T follicular helper cell (primary cell): Measurements from ENCODE around the gene FBXO47.
"Not testable (repeated sequence)": the region's sequence is repeated elsewhere in the genome, so short reads cannot be mapped to it uniquely, and the experiment has no call there.

Source experiments
- DNase-seq: peaks from one replicate; pipeline ENCODE4 v3.0.0-alpha.2; 2020; ENCODE audit warnings: low read depth

FBXO47 gene

DNA sequence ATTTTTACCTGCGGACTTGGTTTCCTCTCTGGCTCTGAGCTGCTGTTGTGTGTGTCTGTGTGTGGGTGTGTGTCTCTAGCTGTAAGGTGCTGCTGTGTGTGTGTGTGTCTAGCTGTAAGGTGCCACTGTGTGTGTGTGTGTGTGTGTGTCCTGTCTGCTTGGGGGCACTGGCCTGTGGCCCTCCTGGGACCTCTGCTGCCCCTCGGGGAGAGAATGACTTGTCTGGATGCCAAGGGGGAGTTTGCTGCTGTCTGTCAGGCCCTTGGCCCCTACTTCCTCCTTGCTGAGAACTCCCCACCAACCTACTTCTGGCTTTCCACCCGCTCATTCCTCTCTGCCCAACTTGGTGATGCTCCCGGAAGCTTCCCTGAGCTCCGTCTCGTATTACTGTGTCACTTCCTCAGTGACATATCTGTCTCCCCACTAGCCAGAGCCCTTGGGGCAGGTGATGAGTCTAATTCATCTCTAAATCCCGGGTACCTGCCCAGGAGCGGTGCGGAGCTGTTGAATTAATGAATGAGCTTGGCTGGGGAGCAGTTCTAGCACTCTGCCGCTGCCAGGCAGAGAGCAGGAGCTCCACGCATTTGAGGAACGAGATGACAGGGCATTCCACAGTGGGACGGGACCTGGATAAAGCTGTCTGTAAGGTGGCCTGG lies 45.3 kb downstream of the FBXO47 start:
- no peak for DNase-seq

DNA sequence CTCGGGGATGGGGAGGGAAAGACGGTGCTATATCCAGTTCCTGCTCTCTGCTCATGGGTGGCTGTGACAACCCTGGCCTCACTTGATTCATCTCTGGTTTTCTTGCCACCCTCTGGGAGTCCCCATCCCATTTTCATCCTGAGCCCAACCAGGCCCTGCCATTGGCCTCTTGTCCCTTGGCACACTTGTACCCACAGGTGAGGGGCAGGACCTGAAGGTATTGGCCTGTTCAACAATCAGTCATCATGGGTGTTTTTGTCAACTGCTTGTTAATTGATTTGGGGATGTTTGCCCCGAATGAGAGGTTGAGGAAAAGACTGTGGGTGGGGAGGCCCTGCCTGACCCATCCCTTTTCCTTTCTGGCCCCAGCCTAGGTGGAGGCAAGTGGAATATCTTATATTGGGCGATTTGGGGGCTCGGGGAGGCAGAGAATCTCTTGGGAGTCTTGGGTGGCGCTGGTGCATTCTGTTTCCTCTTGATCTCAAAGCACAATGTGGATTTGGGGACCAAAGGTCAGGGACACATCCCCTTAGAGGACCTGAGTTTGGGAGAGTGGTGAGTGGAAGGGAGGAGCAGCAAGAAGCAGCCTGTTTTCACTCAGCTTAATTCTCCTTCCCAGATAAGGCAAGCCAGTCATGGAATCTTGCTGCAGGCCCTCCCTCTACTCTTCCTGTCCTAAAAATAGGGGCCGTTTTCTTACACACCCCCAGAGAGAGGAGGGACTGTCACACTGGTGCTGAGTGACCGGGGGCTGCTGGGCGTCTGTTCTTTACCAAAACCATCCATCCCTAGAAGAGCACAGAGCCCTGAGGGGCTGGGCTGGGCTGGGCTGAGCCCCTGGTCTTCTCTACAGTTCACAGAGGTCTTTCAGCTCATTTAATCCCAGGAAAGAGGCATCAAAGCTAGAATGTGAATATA lies 46.6 kb downstream of the FBXO47 start:
- DNase-seq = no peak

DNA sequence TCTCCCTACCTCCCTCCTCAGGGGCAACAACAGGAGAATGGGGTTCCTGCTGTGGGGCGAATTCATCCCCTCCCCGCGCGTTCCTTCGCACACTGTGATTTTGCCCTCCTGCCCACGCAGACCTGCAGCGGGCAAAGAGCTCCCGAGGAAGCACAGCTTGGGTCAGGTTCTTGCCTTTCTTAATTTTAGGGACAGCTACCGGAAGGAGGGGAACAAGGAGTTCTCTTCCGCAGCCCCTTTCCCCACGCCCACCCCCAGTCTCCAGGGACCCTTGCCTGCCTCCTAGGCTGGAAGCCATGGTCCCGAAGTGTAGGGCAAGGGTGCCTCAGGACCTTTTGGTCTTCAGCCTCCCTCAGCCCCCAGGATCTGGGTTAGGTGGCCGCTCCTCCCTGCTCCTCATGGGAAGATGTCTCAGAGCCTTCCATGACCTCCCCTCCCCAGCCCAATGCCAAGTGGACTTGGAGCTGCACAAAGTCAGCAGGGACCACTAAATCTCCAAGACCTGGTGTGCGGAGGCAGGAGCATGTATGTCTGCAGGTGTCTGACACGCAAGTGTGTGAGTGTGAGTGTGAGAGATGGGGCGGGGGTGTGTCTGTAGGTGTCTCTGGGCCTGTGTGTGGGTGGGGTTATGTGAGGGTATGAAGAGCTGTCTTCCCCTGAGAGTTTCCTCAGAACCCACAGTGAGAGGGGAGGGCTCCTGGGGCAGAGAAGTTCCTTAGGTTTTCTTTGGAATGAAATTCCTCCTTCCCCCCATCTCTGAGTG lies 47.7 kb downstream of the FBXO47 start:
- no peak for DNase-seq

DNA sequence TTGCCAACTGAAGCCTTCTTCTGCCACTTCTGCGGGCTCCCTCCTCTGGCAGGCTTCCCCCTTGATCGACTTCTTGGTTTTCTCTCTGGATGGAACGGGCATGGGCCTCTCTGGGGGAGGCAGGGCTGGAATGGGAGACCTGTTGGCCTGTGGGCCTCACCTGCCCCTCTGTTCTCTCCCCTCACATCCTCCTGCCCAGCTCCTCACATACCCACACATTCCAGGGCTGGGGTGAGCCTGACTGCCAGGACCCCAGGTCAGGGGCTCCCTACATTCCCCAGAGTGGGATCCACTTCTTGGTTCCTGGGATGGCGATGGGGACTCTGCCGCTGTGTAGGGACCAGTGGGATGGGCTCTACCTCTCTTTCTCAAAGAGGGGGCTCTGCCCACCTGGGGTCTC lies 48.3 kb downstream of the FBXO47 start:
- no peak for DNase-seq

DNA sequence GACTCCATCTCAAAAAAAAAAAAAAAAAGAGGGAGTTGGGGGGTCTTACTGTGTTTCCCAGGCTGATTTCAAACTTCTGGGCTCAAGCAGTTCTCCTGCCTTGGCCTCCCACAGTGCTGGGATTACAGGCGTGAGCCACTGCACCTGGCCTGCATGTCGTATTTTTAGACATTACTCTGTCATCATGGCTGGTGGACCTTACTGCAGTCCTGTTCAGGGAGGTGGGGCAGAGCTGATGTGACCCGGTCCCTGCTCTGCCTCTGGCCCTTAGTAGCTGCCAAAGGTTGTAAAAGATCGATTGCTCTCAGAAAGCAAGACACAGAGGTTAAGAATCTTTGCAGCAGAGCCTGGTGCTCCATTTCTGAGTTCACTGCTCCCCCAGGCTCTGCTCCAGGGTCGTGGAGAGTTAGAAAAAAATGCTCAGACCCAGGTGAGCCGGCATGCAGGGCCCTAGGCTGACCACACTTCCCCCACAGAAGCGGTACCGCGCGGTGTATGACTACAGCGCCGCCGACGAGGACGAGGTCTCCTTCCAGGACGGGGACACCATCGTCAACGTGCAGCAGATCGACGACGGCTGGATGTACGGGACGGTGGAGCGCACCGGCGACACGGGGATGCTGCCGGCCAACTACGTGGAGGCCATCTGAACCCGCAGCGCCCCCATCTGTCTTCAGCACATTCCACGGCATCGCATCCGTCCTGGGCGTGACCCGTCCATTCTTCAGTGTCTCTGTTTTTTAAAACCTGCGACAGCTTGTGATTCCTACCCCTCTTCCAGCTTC lies 48.9 kb downstream of the FBXO47 start:
- no peak for DNase-seq

DNA sequence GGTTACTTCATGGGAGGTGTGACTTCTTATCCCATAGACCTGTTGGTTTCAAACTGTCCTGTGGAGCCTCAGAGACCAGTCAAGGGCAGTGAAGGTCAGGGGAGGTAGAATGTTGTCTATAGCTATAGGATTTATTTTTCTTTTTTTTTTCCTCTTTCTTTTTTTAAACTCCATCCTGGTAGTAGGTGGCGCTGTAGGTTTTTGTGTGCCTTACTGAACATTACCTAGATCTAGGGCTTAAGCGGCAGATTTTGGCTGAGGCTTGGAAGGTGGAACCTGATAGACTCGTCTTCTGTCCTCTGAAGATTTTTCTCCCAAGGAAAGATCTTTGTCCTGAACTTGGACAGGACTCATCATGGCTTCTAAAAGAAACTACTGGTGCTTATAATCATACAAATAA lies 49.9 kb downstream of the FBXO47 start:
- no peak for DNase-seq

DNA sequence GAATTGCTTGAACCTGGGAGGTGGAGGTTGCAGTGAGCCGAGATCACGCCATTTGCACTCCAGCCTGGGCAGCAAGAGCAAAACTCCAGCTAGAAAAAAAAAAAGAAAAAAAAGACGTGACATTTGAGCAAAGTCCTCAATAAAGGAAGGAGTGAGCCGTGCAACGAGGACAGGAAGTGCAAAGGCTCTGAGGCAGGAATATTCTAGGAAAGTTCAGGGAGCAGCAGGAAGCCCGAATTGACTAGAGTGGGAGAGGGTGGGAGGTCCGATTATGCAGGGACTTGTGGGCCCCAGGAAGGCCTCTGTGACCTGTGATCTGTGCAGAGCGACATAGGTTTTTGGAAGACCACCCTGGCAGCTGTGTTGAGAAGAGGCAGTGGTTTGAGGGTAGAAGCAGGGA lies 50.4 kb downstream of the FBXO47 start:
- DNase-seq = no peak

DNA sequence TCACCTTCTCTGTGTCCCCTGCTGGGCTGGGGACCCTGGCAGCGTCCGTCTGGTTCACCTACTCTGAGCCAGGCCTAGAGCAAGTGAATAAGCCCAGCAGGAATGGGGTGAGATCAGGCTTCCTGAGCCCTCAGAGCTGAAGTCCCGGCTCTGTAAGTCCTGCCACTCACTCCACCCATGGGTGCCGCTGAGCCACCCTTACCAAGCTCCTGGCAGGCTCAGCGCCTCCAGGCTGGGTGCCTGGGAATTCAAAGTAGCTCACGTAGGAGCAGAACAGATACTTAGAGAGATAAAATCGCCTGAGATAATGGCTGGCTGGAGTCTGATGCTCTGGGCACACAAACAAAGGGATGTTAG lies 51.6 kb downstream of the FBXO47 start:
- DNase-seq = no peak

DNA sequence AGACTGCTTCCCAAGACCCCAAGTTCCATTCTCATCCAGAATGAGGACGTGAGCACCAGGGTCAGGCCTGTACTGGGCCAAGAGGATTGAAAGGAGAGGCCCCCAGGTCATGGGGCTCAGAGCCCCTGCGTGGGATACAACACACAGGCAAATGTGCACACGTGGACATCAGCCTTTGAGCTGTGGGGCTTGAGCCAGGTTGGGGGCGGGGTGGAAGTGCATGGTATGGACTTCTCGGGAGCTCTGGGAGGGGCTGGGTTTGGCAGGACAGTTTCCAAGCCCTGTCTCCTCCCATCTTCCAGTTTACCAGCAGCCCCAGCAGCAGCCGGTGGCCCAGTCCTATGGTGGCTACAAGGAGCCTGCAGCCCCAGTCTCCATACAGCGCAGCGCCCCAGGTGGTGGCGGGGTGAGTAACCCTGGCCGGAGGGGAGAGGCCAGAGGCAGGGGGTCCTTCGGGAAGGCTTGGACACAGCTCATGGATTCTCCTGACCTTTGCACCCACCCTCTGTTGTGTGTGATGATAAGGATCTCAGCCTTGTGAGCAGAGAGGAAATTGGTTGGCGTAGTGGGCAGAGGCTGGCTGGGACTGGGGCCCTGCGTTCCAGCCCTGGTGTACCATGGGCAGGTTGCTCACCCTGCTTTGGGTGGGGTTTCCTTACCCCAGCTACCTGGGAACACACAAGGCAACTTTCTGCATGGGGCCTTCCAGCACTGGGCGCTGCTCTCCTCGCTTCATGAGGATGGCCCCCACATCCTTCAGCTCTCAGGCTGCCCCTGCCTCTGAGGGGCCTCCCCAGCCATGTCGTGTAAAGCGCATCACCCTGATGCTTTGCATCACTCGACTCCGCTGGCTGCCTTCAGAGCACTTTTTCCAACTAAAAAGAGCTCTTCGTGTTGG lies 52.2 kb downstream of the FBXO47 start:
- DNase-seq = no peak

DNA sequence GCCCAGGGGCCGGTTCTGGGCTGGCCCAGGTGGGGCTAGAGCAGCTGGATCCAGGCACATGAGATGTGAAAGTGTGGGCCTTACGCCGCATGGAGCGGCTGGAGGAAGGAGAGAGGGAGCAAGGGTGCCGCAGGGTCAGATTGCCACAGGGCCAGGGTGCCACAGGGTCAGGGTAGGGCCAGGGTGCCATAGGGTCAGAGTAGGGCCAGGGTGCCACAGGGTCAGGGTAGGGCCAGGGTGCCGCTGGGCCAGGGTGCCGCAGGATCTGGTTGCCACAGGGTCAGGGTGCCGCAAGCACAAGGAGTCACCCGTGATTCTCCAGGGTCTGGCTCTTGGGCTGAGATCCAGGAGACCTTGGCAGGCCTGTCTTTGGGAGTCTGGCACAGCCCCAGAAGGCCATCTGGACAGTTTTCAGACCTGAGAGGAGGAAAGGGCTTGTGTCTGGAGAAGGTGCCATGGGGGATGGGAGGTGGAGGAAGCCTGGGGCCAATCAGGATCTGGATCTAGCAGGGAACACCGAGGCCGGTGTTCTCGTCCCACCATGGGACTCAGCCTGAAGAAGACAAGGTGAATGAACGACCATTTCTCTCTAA lies 54.9 kb downstream of the FBXO47 start:
- no peak for DNase-seq

DNA sequence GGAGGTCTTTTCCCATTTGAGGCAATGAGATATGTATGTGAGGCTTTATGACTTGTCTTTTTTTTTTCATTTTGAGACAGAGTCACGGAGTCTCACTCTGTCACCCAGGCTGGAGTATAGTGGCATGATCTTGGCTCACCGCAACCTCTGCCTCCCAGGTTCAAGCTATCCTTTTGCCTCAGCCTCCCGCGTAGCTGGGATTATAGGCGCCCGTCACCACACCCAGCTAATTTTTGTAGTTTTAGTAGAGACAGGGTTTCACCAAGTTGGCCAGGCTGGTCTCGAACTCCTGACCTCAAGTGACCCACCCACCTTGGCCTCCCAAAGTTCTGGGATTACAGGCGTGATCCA lies 55.5 kb downstream of the FBXO47 start:
- DNase-seq = not testable (repeated sequence)

DNA sequence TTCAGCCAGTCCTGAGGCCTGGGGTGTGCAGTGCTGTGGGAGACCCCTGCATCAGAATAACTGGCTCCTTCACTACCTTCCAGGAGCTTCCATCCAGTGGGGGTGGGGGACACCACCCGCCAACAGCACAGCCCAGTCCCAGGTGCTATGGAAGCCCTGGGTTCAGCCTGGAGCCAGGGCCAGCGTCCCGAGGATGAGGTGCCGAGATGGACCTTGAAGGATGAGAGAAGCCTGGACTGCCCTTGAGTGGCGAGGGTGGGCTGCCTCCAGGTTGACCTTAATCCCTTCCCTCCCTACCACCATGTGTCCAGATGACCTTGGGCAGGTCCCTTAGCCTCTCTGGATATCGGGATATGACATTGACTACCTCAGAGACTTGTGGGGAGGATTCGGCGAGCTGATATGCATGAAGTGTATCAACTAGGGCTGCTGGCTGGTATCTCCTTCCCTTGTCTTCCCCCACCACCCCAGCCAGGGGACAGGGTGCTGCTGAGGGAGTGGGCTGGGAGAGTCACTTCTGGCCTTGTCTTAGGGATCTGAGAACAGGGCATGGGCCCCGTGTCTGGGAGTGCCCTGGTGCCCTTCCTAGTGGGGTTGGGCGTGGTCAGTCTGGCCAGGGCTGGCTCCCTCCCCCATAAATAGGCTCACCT lies 56.0 kb downstream of the FBXO47 start:
- DNase-seq = no peak

DNA sequence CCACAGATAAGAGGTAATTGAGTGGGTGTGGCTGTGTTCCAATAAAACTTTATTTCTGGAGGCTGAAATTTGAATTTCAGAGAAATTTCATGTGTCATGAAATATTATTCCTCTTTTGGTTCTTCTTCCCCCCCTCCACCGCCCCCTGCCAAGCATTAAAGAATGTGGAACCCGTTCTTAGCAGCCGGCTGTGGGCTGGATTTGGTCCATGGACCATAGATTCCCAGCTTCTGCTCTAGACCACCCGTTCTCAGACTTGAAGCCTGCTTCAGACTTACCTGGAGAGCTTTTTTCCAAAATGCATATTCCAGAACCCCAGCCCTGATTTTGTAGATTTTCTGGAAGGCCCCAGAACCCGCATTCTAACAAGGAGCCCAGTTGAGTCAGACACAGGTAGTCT lies 56.9 kb downstream of the FBXO47 start:
- no peak for DNase-seq

DNA sequence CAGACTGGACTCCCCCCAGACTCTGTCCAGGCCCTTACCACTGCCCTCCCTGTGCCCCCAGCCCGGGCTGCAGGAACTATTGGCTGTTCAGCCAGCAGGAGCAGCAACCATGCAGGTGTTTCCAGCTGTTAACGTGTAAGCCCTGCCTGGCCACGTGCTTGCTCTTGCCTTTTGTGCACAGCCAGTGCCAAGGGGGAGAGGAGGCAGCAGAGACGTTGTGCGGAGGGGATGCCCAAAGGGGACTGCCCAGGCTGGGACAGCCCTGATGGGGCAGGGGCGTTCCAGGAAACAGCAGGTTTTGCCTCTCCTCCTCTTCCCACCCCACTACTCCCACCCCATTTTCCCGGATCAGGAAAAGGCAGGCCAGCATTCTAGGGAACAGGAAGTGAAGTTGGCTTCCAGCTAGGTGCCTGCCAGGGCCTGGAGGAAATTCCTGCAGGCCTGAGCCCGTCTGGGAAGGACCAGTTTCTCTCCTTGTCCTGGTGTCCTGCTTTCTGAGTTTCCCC lies 58.5 kb downstream of the FBXO47 start:
- DNase-seq = no peak

DNA sequence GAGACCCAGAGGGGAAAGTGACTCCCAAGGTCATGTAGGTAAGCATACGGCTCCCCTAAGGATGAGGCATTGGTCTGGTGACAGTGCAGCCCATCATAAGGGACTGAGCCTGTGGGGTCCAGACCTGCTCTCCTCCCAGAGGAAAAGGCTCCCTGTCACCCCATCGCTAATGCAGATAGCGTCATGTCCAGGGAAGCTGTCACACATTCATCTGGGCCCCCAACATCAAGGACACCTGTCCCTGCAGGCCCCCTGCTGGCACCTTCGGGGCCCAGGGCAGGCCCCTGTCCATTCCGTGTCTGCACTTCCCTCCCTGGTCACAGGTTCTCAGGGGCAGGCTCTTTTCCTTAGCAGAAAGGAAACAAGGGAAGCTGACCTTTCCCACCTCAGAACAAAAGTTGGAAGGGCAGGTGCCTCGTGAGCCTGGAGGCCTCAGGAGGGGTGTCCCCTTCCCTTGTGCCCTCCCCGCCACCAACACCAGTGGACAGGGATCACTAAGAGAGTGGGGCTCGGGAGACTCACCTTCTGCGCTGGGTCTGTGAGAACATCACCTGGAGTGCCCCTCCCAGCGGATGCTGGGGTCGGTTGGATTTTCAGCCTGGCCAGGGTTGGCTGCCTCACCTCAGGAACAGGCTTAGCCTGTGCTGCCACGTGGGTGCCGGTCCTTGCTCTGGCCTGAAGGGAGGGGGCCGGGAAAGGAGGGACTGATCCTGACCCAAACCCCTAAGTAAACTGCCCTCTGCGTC lies 59.1 kb downstream of the FBXO47 start:
- no peak for DNase-seq

DNA sequence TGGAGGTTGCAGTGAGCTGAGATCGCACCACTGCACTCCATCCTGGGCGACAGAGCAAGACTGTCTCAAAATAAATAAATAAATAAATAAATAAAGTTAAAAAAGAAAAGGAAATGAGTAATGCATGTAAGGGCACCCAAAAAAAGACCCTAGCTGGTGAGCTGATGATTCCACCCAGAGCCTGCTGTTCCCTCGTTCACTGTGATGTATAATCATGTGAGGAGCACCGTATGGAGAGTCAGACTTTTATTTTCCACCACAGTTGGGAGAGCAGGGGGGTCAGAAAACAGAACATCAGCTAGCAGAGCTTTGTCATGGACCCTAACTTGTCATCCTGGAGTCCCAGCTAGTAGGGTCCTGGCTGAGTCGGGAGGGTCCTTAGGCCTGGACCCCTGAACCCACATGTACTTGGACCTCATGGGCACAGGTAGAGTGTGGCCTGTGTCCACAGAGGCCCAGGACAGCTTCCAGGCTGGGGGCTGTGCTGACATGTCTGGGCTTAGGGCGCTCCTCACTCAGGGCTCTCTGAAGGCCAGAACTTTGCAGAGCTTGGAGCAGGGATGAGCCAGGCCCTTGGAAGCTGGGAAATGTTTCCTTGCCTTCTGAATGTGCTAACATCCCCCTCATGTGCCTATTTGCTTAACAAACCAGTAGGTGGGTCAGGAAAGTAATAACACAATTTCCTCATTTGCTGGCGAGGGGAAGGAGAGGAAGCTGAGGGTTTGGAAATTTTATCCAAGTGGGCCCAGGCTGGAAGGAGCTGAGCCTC lies 60.6 kb downstream of the FBXO47 start:
- no peak for DNase-seq

DNA sequence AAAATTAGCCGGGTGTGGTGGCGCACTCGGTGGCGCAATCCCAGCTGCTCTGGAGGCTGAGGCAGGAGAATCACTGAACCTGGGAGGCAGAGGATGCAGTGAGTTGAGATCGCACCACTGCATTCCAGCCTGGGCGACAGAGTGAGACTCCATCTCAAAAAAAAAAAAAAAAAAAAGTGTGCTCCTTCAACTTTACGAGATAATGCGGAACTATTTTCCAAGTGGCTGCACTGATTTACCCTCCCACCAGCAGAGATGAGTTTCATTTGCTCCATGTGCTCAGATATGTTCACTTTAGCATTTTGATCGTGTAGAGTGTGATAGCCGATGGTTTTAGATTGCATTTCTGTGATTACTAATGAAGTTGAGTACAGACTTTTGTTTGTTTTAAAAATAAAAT lies 61.8 kb downstream of the FBXO47 start:
- no peak for DNase-seq

DNA sequence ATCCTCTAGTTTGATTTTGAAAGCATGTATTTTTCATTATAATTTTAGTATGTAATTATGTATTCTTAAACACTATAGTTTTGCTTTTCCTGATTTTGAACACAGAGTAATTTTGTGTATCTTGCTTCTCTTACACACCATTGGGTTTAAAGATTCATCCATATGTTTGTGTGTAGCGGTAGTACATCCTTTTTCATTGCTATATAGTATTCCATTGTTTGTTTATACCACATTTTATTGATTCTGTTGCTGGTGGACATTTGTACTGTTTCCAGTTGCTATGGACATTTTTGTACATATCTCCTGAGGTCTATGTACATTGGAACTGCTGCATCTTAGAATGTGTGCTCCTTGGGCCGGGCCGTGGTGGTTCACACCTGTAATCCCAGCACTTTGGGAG lies 62.3 kb downstream of the FBXO47 start:
- DNase-seq = no peak
